ENCODE data around the gene C1QL2. TPM values are rescaled to one million over a fixed set of nuclear protein-coding genes. Genes with fewer than 3 reads are reported as not detected.

The C1QL2 gene
- total RNA-seq, 1 experiment from 2014 or later, result 0.81 TPM

DNA sequence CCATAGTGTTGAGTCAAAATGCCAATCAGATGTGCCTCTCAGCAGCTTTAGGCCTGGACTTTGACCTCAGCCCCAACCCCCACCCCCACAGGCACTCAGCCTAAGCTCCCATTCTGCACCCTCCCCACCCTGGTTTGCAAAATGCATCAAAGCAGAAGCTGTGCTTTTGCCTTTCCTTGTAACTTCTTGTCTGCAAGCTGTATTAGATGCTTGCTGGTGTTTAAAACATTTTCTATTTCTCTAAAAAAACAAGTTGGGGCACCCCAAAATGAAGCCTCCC is 38.5 kb upstream of the C1QL2 start:
- H3K18ac ChIP-seq (ENCODE audit: insufficient read length, low read depth, low read length), result no peak overlapping the region
- H3K9me3 ChIP-seq (ENCODE audit: control insufficient read depth, low read depth, low read length), result no peaks in the 10 kb centered on the region

More for the DNA sequence above, 38.5 kb upstream of the C1QL2 start:
- no peak overlapping the region for H3K27ac Mint-ChIP-seq
- H3T11ph ChIP-seq (ENCODE audit: low read length), result no peak overlapping the region
- H3K36me3 Mint-ChIP-seq (ENCODE audit: insufficient read depth in 1 of 3, low read depth in 3 of 3), result no peaks in the 10 kb centered on the region; a peak in 1 of 7 replicates
- no peak overlapping the region for H2BK120ac ChIP-seq (ENCODE audit: low read depth, low read length, poor library complexity, severe bottlenecking)
- no peak overlapping the region for H3K56ac ChIP-seq (ENCODE audit: insufficient read length, low read depth, low read length)
- H3K23ac ChIP-seq (ENCODE audit: insufficient read length, low read depth, low read length), result no peak overlapping the region
- H3K79me1 ChIP-seq (ENCODE audit: insufficient read depth, low read depth, low read length, poor library complexity, severe bottlenecking), result no peaks in the 10 kb centered on the region
- no peak overlapping the region for H4K8ac ChIP-seq (replicated peaks; ENCODE audit: insufficient read length, low read depth, low read length)
- TF ChIP-seq, protein P1, sequence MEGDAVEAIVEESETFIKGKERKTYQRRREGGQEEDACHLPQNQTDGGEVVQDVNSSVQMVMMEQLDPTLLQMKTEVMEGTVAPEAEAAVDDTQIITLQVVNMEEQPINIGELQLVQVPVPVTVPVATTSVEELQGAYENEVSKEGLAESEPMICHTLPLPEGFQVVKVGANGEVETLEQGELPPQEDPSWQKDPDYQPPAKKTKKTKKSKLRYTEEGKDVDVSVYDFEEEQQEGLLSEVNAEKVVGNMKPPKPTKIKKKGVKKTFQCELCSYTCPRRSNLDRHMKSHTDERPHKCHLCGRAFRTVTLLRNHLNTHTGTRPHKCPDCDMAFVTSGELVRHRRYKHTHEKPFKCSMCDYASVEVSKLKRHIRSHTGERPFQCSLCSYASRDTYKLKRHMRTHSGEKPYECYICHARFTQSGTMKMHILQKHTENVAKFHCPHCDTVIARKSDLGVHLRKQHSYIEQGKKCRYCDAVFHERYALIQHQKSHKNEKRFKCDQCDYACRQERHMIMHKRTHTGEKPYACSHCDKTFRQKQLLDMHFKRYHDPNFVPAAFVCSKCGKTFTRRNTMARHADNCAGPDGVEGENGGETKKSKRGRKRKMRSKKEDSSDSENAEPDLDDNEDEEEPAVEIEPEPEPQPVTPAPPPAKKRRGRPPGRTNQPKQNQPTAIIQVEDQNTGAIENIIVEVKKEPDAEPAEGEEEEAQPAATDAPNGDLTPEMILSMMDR (conservative IDR thresholded peaks at IDR 0.05), result no peak
- no peak for DNase-seq
- H3K27me3 ChIP-seq (ENCODE audit: insufficient read depth, low read length), result no peaks in the 10 kb centered on the region
- no peak overlapping the region for H2BK20ac ChIP-seq (ENCODE audit: low read depth, low read length, poor library complexity, severe bottlenecking)
- no peak overlapping the region for H2AK5ac ChIP-seq (ENCODE audit: insufficient read length, low read length)
- H4K20me1 ChIP-seq (ENCODE audit: control insufficient read depth, insufficient read depth, insufficient read length), result no peaks in the 10 kb centered on the region
- peak overlapping the region in 1 of 2 experiments; percentile 67; a peak in 3 of 5 replicates for H3K4me3 Mint-ChIP-seq
- H3K14ac ChIP-seq (ENCODE audit: insufficient read depth, low read length), result no peak overlapping the region
- H3K4me2 ChIP-seq (ENCODE audit: insufficient read depth, insufficient read length, low read length), result peak overlapping the region; percentile 49
- no peak overlapping the region for H4K91ac ChIP-seq (ENCODE audit: insufficient read length, low read depth, low read length)
- no peak overlapping the region for H3K4ac ChIP-seq (ENCODE audit: low read depth, low read length)
- no peaks in the 10 kb centered on the region for H3K79me2 ChIP-seq (ENCODE audit: insufficient read depth, low read length)
- H2BK5ac ChIP-seq (ENCODE audit: insufficient read length, low read length), result no peak overlapping the region
- peaks cover 43 to 46% of the 10 kb centered on the region in 2 experiments for H3K4me1 Mint-ChIP-seq
- no peak overlapping the region for H3K9ac ChIP-seq (ENCODE audit: extremely low read depth, insufficient read length, low read length)
- peaks cover 6% of the 10 kb centered on the region; the same call in 1 of the 2 replicates for H3K4me1 ChIP-seq (ENCODE audit: insufficient read depth, low read length)
- peaks cover 29% of the 10 kb centered on the region for H3K27me3 Mint-ChIP-seq (ENCODE audit: low read depth)
- H2BK12ac ChIP-seq (ENCODE audit: insufficient read length, low read depth, low read length), result no peak overlapping the region
- no peak overlapping the region for H4K5ac ChIP-seq (ENCODE audit: insufficient read length, low read depth, low read length)
- no peak overlapping the region for H2AFZ ChIP-seq (ENCODE audit: low read length)
- H2BK15ac ChIP-seq (ENCODE audit: low read depth, low read length), result no peak overlapping the region
- peaks cover 3% of the 10 kb centered on the region for H3K23me2 ChIP-seq (ENCODE audit: insufficient read length, low read depth, low read length, poor library complexity, severe bottlenecking)
- peaks cover 2 to 3% of the 10 kb centered on the region in 2 experiments; a peak in 2 of 5 replicates for H3K9me3 Mint-ChIP-seq
- no peak overlapping the region for H3K27ac ChIP-seq (ENCODE audit: insufficient read length, low read depth, low read length)
